Dendritic cell treated with granulocyte-macrophage colony-stimulating factor and Interleukin-4, amounts not matched to agents 40 ng/mL and 50 ng/mL, for 4 days (primary cell): ENCODE data around the gene LHX3.
"Not testable (repeated sequence)": the region's sequence is repeated elsewhere in the genome, so short reads cannot be mapped to it uniquely, and the experiment has no call there.

Experiments
- H3K27ac Mint-ChIP-seq: one replicate; pipeline ENCODE4 v1.8.0; 2022; ENCODE audit warnings: mild to moderate bottlenecking, mixed read lengths
- H3K27me3 Mint-ChIP-seq: one replicate; pipeline ENCODE4 v1.8.0; 2022; ENCODE audit warnings: mild to moderate bottlenecking, mixed read lengths
- H3K36me3 Mint-ChIP-seq: one replicate; pipeline ENCODE4 v1.8.0; 2022; ENCODE audit warnings: low read depth, mixed read lengths
- H3K4me1 Mint-ChIP-seq: one replicate; pipeline ENCODE4 v1.8.0; 2022; ENCODE audit warnings: low read depth, mixed read lengths
- H3K4me3 Mint-ChIP-seq: one replicate; pipeline ENCODE4 v1.8.0; 2022; ENCODE audit warnings: mild to moderate bottlenecking, moderate library complexity, mixed read lengths
- H3K9me3 Mint-ChIP-seq: one replicate; pipeline ENCODE4 v1.8.0; 2022; ENCODE audit warnings: mixed read lengths
- intact Hi-C: fragments of 100-400 bp; cut with micrococcal nuclease; formaldehyde crosslinking; loops from one replicate; pipeline ENCODE4 v1.15.0; 2022

The LHX3 gene

DNA sequence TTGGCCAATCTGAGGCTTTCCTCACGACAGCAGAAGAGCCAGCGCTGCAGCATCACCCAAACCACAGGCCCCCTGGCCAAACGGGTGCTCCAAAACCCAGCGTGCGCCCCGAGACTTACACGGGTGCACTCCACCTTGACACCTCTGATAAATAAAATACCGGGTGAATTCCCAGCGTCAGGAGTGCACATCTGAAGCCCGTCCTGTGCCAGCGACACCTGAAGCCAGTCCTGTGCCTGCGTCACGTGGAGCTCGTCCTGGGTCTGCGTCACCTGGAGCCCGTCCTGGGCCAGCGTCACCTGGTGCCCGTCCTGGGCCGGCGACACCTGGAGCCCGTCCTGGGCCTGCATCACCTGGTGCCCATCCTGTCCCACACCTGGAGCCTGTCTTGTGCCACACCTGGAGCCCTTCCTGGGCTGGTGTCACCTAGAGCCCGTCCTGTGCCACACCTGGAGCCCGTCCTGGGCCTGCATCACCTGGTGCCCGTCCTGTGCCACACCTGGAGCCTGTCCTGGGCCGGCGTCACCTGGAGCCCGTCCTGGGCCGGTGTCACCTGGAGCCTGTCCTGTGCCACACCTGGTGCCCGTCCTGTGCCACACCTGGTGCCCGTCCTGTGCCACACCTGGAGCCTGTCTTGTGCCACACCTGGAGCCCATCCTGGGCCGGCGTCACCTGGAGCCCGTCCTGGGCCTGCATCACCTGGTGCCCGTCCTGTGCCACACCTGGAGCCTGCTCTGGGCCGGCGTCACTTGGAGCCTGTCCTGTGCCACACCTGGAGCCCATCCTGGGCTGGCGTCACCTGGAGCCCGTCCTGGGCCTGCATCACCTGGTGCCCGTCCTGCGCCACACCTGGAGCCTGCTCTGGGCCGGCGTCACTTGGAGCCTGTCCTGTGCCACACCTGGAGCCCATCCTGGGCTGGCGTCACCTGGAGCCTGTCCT, 31.8 kb upstream of the LHX3 start:
- H3K4me3 Mint-ChIP-seq, H3K27me3 Mint-ChIP-seq, H3K9me3 Mint-ChIP-seq, intact Hi-C loops, H3K27ac Mint-ChIP-seq: not testable (repeated sequence)
- Mint-ChIP-seq H3K4me1 (peaks cover 75% of the 10 kb centered on the region), H3K36me3 (peaks cover 27% of the 10 kb centered on the region)

DNA sequence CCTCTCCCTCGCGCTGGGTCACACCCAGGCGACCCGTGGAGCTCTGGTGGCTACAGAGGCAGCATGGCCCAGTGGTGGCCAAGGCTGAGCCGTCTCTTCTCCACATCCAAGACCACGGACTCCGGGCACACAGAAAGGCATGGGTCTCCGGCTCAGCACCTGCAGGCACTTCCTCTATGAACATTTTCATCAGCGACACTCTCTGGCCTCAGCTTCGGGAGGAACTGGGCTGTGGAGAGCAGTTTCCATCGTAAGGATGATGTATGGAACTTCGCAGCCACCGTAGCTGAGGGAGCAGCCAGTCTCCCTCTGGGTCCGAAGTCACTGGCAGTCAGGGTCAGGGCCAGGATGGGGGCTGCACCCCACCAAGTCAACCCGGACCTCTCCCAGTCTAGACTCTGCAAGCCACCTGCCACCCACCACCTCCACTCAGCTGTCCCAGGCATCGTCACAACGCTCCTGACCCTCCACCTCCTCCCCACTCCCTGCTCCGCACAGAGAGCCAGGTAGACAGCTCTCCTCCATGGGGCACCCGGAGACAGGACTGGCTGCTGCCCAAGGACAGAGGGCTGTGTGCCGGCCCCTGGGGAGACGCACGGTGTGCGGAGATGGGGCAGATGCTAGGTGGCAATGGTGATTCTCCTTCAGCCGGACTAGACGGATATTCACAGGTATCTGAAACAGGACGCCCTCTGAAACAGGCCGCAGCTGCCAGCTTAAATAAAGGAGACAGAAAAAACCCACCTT, 31.0 kb upstream of the LHX3 start:
- intact Hi-C loops: no loop called here
- H3K4me3 Mint-ChIP-seq: no peak overlapping the region
- H3K9me3 Mint-ChIP-seq: no peaks in the 10 kb centered on the region
- peaks cover 70% of the 10 kb centered on the region for H3K4me1 Mint-ChIP-seq
- peaks cover 27% of the 10 kb centered on the region for H3K36me3 Mint-ChIP-seq
- no peak overlapping the region for H3K27ac Mint-ChIP-seq
- H3K27me3 Mint-ChIP-seq: peaks cover 5% of the 10 kb centered on the region

DNA sequence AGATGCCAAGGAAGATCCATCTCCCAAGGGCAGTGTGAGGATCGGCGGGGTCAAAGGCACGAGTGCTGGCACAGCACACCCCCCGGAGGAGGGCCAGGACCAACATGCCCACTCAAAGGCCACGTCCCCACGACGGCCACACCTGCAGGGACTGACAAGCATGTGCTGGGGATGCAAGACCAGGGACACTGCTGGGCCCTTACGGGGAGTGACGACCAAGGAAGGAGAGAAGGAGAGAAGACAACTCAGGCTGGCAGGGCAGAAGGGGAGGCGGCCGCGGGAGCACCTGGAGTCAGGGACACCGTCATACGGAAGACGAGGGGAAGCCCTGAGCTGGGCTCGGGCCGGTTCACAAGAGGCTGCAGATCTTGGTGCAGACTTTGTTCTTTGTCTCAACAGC, 30.2 kb upstream of the LHX3 start:
- no peak overlapping the region for H3K4me3 Mint-ChIP-seq
- no peak overlapping the region for H3K27ac Mint-ChIP-seq
- intact Hi-C loops: no loop called here

DNA sequence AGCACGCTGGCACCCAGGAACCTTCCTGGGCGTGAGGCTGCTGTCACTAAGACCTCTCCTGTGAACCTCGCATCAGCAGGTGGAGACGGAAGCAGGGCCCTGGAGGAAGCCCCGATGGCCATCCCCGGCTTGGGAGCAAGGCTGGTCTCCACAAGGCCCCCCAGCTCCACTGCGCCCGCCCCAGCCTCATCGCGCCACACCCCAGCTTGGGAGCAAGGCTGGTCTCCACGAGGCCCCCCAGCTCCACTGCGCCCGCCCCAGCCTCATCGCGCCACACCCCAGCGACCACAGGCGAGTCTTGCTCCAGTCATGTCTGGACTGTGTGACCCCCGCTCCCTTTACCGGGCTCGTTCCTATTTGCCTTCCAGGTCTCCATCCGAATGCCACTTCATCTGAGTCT, 29.7 kb upstream of the LHX3 start:
- intact Hi-C loops: no loop called here
- H3K4me1 Mint-ChIP-seq: peaks cover 57% of the 10 kb centered on the region

More for the DNA sequence above, 30.2 kb upstream of the LHX3 start:
- Mint-ChIP-seq H3K36me3 (peaks cover 27% of the 10 kb centered on the region), H3K27me3 (peaks cover 5% of the 10 kb centered on the region), H3K4me1 (peaks cover 63% of the 10 kb centered on the region), H3K9me3 (no peaks in the 10 kb centered on the region)

DNA sequence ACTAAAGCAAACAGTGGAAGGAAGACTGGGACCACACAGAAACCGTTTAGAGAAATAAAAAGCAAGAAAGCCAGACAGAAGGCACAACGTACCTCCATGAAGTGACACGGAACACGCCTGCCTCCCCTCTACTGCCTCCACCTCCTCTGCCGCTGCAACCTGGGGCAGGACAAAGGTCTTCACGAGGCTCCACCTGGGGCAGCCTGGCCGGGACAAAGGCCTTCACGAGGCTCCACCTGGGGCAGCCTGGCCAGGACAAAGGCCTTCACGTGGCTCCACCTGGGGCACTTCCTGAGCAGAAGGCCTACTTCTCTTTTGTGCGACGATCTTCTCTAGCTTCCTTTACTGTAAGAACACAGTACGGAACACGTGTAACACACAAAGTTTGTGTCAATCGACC, 28.9 kb upstream of the LHX3 start:
- Mint-ChIP-seq H3K27me3 (peaks cover 3% of the 10 kb centered on the region), H3K9me3 (no peaks in the 10 kb centered on the region), H3K4me1 (peaks cover 50% of the 10 kb centered on the region), H3K4me3 (no peak overlapping the region), H3K27ac (no peak overlapping the region), H3K36me3 (peaks cover 27% of the 10 kb centered on the region)
- intact Hi-C loops: no loop called here

More for the DNA sequence above, 29.7 kb upstream of the LHX3 start:
- no peak overlapping the region for H3K4me3 Mint-ChIP-seq
- H3K27me3 Mint-ChIP-seq: peaks cover 5% of the 10 kb centered on the region
- no peak overlapping the region for H3K27ac Mint-ChIP-seq
- no peaks in the 10 kb centered on the region for H3K9me3 Mint-ChIP-seq
- peaks cover 27% of the 10 kb centered on the region for H3K36me3 Mint-ChIP-seq

DNA sequence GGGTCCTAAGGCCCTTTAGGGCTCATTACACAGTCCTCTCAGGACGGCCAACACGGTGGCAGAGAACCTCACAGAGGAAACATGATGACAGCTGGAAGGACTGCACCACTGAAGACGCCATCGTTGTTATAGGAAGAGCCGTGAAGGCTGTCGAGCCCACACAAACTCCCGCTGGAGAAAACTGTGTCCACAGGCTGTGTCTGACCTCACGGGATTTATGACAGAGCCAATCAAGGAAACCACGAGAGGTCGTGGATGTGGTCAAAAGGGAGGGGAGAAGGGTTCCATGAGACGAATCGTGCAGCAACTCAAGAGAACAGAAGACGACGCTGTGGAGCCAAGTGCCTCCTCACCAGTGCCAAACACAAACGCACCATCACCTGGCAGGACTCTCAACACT, 28.5 kb upstream of the LHX3 start:
- Mint-ChIP-seq H3K27ac (peak overlapping the region; percentile 38), H3K36me3 (peaks cover 27% of the 10 kb centered on the region), H3K4me3 (no peak overlapping the region), H3K4me1 (peaks cover 48% of the 10 kb centered on the region), H3K9me3 (no peaks in the 10 kb centered on the region), H3K27me3 (peaks cover 3% of the 10 kb centered on the region)
- intact Hi-C loops: no loop called here

DNA sequence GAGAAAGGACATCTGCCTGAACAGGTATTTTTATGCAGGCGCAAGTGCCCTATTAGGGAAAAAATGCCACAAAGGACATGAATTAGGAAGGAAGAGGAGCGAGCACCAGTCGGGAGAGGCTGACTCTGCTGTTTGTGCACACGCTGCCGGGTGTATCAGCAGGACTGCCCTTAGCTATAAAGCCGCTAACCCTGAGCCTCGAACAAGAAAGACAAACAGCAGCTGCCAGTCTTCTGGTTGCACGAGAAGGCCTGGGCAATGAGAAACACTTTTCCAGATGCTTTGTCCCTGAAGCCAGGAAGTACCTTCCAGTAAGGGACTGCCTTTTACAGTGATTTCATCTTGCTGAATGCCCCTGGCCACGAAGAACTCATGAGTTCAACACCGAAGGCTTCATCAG, 28.0 kb upstream of the LHX3 start:
- Mint-ChIP-seq H3K27ac (peak overlapping the region; percentile 38), H3K27me3 (peaks cover 3% of the 10 kb centered on the region), H3K36me3 (peaks cover 27% of the 10 kb centered on the region), H3K4me3 (no peak overlapping the region), H3K9me3 (no peaks in the 10 kb centered on the region), H3K4me1 (peaks cover 48% of the 10 kb centered on the region)
- intact Hi-C loops: loop anchor here (1.0 kb wide), 1 partner anchor 12 kb away; the partner anchor contains the start of gene QSOX2

DNA sequence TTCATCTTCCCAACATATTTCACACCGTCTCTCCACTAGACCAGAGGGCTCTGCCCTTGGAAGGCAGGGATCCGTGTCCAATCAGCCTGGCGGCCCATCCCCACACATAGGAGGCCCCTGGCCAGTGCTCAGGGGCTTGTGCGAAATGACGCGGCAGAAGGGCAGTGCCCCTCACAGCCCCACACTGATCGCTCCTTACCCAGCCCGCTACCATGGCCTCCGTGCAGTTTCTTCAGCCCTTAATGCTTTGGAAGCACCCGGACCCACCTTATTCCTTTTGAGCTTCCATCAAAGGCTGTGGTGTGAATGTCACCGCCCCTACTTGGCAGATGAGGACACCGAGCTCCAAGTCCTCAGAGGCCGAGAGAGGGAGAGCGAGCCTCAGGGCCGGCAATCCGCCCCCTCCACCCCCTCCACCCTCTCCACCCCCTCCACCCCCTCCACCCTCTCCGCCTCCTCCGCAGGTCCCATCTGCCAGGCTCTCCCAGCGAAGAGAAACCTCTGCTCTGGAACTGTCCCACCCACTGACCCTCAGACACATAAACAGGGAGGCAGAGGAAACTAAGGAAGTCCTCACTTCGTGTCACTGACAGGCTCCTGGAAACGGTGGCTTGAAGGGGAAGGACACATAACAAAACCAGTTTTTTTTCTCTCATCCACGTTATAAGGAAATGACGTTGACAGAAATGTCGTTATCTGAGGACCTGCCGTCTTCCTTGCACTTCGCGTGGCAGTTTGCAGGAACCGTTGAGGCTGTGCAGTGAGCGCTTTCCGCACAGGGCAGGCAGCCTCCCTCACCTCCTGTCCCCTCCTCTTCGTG, 26.8 kb upstream of the LHX3 start:
- Mint-ChIP-seq H3K27me3 (peaks cover 3% of the 10 kb centered on the region), H3K9me3 (no peaks in the 10 kb centered on the region), H3K4me3 (peak overlapping the region; percentile 61), H3K4me1 (peaks cover 47% of the 10 kb centered on the region), H3K27ac (peak overlapping the region; percentile 75), H3K36me3 (peaks cover 21% of the 10 kb centered on the region)
- intact Hi-C loops: loop anchor here (1.0 kb wide), 1 partner anchor 14 kb away; the partner anchor contains the start of gene QSOX2

DNA sequence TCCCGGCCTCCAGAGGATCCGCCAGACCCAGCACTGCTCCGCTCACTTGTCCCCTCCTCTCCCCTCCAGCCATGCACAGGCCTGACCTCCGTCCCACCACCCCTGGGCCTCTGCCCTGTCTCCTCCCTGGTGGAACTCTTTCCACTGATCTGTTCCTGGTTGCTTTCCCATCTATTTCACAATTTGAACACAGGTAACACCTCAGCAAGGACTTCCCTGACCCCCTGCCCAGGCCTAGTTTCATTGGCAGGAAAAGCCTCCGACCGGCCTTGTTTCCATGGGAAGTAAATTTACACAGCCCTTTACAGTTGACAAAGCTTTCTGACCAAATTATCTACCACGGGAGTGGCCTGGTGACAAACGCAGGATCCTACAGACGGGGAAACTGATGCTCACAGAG, 25.8 kb upstream of the LHX3 start:
- Mint-ChIP-seq H3K9me3 (no peaks in the 10 kb centered on the region), H3K36me3 (peaks cover 12% of the 10 kb centered on the region), H3K4me3 (no peak overlapping the region), H3K27ac (no peak overlapping the region), H3K4me1 (peaks cover 46% of the 10 kb centered on the region), H3K27me3 (peaks cover 3% of the 10 kb centered on the region)
- intact Hi-C loops: no loop called here

DNA sequence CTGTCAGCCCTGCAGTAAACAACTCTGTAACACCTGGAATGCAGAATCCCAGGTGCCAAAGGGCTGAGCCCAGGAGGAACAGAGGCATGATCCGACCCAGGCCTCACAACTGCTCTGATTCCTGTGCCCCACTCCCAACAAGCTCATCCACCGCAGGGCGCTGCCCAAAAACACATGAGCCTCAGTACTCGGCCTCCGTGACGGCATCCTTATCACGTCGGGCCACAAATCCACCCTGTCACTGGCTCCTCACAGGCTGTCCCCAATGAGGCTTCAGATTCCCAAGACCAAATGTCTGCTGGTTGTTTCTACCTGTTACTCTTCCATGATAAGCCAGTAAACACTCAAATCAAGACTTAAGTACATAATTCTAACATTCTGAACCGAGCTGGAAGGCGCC, 25.4 kb upstream of the LHX3 start:
- no peaks in the 10 kb centered on the region for H3K9me3 Mint-ChIP-seq
- H3K4me1 Mint-ChIP-seq: peaks cover 47% of the 10 kb centered on the region
- H3K27ac Mint-ChIP-seq: no peak overlapping the region
- peaks cover 3% of the 10 kb centered on the region for H3K27me3 Mint-ChIP-seq
- H3K36me3 Mint-ChIP-seq: peaks cover 10% of the 10 kb centered on the region
- H3K4me3 Mint-ChIP-seq: no peak overlapping the region
- intact Hi-C loops: no loop called here

DNA sequence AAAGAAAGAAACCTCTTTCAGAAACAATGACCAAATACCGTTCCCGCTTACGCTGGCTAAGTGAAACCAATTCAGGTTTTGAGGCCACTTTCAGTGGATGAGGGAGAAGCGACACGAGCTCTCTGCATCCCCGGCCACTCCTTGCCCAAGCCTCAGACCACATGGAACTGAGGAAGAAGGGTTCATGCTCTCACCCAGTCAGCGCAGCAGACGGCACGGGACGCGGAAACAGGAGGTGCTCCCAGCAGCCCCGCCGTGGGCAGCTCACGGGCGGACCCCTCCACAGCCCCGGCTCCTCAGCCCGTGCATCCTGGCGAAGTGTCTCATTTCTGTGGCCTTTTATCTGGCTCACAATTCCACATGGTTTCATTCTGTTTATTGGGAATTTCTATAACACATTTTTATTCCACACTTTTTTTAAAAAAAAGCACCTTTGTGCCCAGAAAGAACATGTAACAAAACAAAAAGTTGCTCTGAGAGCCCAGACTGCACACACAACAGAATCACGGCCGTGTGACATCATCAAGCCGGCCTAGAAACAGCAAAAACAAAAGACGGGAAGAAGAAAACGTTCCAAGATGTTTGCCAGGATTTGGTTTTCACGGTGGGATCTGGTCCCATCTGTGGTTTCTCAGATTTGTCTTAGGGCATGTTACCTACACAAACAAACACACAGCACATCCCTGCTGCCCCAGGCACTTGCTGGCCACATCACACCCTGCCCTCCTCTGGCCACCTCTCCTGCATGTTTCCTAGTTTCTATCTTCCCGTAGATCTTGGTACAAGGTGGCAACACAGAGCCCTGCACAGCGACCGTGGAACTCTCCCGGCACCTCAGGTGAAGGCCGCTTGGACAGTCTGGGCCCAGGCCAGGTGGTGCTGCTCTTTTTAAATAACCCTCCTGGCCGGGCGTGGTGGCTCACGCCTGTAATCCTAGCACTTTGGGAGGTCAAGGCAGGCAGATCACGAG, 24.5 kb upstream of the LHX3 start:
- intact Hi-C loops: no loop called here
- Mint-ChIP-seq H3K27ac (no peak overlapping the region), H3K27me3 (peaks cover 3% of the 10 kb centered on the region), H3K36me3 (peaks cover 7% of the 10 kb centered on the region), H3K4me1 (peaks cover 41% of the 10 kb centered on the region), H3K4me3 (no peak overlapping the region), H3K9me3 (no peaks in the 10 kb centered on the region)

DNA sequence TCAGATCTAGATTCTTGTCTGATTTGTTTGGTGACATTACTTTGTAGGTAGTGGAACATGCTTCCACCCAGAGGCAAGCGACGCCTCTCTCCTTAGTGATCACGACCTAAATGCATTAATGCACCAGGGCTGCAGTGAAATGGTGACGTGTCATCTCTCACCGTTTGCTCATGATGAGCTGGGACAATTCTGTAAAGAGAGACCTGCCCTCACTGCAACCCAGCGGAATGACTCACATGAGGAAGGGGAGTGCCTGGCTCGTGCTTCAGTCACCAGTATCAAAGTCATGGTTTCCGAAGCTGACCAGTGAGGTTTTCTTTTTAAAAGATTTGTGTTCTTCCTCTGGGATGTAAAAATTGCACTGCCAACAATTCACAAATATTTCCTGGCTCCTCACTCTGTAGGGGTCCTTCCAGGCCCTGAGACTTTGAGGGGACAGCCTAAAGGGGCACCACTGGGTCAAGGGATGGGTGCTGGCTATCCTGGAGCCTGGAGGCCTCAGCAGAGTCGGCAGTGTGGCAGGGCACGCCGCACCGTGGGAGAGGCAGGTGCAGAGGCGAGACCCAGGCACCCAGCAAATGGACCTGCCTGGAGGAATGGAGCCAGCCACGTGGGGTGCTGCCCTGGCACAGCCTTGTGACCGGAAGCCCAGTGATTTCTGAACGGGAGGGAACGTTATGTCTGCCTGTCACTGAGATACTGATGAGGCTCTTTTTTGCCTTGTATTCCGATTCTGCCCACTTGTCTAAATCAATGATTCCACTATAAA, 23.4 kb upstream of the LHX3 start:
- peaks cover 30% of the 10 kb centered on the region for H3K4me1 Mint-ChIP-seq
- H3K27me3 Mint-ChIP-seq: peaks cover 1% of the 10 kb centered on the region
- intact Hi-C loops: no loop called here
- H3K9me3 Mint-ChIP-seq: no peaks in the 10 kb centered on the region
- H3K36me3 Mint-ChIP-seq: peaks cover 18% of the 10 kb centered on the region
- no peak overlapping the region for H3K4me3 Mint-ChIP-seq
- H3K27ac Mint-ChIP-seq: peak overlapping the region; percentile 50
